ENCODE data around the gene MED14.

MED14 gene

GRCh38 chrX:40719731-40720130 is 15.6 kb downstream of the MED14 start:
- DNase-seq (ENCODE audit: insufficient read length, low spot score) (no peak), FAIRE-seq (no peak)
- no peak for TF ChIP-seq POLR2A (IDR thresholded peaks at IDR 0.05; ENCODE audit: low read depth, low read length)

- TF ChIP-seq POLR2A (IDR thresholded peaks at IDR 0.05; ENCODE audit: low read depth, low read length) = no peak
- DNase-seq (ENCODE audit: insufficient read length, low spot score) (no peak), FAIRE-seq (no peak)
These were observed 16.1 kb downstream of the MED14 start for GRCh38 chrX:40719218-40719617.

GRCh38 chrX:40709395-40709794 is 25.9 kb downstream of the MED14 start:
- DNase-seq (ENCODE audit: insufficient read length, low spot score) = no peak

DNA sequence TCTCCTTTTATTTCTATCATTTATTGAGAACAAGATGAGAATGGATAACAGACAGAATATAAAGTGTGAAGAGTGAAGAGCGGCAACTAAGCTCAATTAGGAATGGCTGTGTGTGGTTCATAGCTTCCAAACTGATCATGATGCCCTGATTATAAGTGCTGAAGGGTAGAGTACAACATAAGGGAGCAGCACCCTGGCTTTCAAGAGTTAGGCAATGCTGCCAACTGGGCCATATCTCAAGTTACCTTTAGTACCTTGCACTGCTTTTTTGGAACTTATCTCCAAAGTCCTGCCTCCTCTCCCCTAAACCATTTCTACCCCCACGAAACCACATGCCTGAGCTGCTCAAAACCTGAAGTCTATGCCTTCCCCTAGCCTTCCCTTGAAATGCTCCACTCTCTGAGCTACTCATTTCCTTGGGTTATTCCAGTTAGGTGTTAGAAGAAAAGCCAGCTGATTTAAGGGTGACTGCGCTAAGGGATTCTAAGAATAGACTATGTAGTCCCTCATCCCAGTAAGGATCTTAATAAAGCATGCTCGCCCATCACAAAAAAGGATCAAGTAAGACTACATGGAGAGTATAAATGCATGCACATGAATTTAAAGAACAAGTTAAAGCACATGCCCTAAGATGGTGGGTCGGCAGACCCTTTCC is 29.6 kb downstream of the MED14 start:
- FAIRE-seq = no peak
- DNase-seq (ENCODE audit: insufficient read length, low spot score) = no peak

More at GRCh38 chrX:40709395-40709794, 25.9 kb downstream of the MED14 start:
- no peak for FAIRE-seq
- TF ChIP-seq POLR2A (IDR thresholded peaks at IDR 0.05; ENCODE audit: low read depth, low read length) = no peak

GRCh38 chrX:40700640-40701342 is 34.6 kb downstream of the MED14 start:
- no peak for DNase-seq (ENCODE audit: insufficient read length, low spot score)
- FAIRE-seq = no peak
- no peak for TF ChIP-seq POLR2A (IDR thresholded peaks at IDR 0.05; ENCODE audit: low read depth, low read length)

More for the DNA sequence above, 29.6 kb downstream of the MED14 start:
- TF ChIP-seq POLR2A (IDR thresholded peaks at IDR 0.05; ENCODE audit: low read depth, low read length) = no peak

GRCh38 chrX:40698851-40699250 is 36.5 kb downstream of the MED14 start:
- TF ChIP-seq POLR2A (IDR thresholded peaks at IDR 0.05; ENCODE audit: low read depth, low read length) = no peak
- FAIRE-seq = no peak
- no peak for DNase-seq (ENCODE audit: insufficient read length, low spot score)

DNA sequence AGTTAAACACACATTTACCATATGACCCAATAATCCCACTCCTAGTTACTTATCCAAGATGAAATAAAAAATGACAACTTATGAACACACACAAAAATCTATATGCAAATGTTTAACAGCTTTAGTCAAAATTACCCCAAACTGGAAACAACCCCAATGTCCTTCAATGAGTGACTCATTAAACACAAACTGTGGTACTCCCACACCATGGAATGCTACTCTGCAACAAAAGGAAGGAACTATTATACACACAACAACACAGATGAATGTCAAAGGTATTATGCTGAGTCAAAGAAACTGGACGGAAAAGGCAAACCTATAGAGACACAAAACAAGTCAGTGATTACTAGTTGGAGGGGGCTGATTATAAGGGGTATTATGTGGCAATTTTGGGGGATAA is 40.5 kb downstream of the MED14 start:
- FAIRE-seq (no peak), DNase-seq (ENCODE audit: insufficient read length, low spot score) (no peak)
- TF ChIP-seq POLR2A (IDR thresholded peaks at IDR 0.05; ENCODE audit: low read depth, low read length) = no peak

DNA sequence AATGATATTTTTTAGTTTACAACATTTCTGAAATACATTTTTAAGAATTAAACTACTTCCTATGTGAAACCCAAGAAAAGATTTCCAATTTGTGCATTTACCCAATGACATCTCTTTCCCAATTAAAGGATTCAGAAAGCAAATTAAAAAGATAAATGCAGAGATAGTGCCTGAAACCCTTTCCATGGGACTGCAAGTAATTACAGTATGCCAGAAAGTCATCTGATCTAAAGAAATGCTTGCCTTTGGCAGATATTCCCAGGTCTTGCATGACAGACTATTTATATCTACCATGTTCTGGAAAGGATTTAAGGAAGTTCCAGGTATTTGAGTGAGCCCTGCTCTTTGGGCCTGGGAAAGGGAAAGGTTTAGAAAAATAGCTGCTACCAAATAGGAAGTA is 46.4 kb downstream of the MED14 start:
- no peak for FAIRE-seq
- no peak for TF ChIP-seq POLR2A (IDR thresholded peaks at IDR 0.05; ENCODE audit: low read depth, low read length)
- no peak for DNase-seq (ENCODE audit: insufficient read length, low spot score)

- no peak for FAIRE-seq
- TF ChIP-seq POLR2A (IDR thresholded peaks at IDR 0.05; ENCODE audit: low read depth, low read length) = no peak
- no peak for DNase-seq (ENCODE audit: insufficient read length, low spot score)
These were observed 48.2 kb downstream of the MED14 start for GRCh38 chrX:40687169-40687568.

DNA sequence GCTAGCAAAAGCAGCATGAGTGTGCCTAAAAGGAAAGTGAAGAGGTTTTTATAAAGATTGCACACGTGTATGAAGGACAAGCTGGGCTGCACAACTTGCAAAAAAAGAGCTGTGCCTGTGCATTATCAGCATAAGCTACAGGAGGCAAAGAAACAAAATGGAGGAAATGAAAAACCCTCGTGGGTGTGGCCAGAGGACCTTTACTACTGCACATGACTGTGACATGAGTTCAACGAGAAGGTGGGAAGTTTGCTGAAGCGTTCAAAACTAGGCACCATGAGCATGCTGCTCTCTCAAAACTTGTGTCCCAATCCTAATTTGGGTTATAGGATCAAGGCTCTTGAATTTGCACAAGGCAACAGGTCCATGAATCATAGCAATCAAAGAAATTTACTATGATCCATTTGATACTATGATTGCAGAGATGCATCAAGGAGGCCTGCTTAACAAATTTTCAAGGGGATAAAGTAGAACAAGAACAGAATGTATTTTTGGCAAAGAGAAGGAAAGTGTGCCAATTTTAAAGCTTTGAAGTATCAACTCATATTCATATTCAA is 49.9 kb downstream of the MED14 start:
- TF ChIP-seq POLR2A (IDR thresholded peaks at IDR 0.05; ENCODE audit: low read depth, low read length) = no peak
- DNase-seq (ENCODE audit: insufficient read length, low spot score) (no peak), FAIRE-seq (no peak)

- TF ChIP-seq POLR2A (IDR thresholded peaks at IDR 0.05; ENCODE audit: low read depth, low read length) = no peak
- DNase-seq (ENCODE audit: insufficient read length, low spot score) (no peak), FAIRE-seq (no peak)
These were observed 51.2 kb downstream of the MED14 start for GRCh38 chrX:40684092-40684491.

- TF ChIP-seq POLR2A (IDR thresholded peaks at IDR 0.05; ENCODE audit: low read depth, low read length) = no peak
- DNase-seq (ENCODE audit: insufficient read length, low spot score) = no peak
- FAIRE-seq = no peak
These were observed 52.1 kb downstream of the MED14 start for GRCh38 chrX:40683245-40683644.

GRCh38 chrX:40671126-40671525 is 64.2 kb downstream of the MED14 start:
- no peak for FAIRE-seq
- TF ChIP-seq POLR2A (IDR thresholded peaks at IDR 0.05; ENCODE audit: low read depth, low read length) = no peak
- no peak for DNase-seq (ENCODE audit: insufficient read length, low spot score)

- FAIRE-seq = no peak
- TF ChIP-seq POLR2A (IDR thresholded peaks at IDR 0.05; ENCODE audit: low read depth, low read length) = no peak
- DNase-seq (ENCODE audit: insufficient read length, low spot score) = no peak
These were observed 71.3 kb downstream of the MED14 start for GRCh38 chrX:40663880-40664630.
